GM19025 (cell line): ENCODE measurements around the gene PAX9.
A peak's percentile ranks its signal among the peaks of the same experiment; 100 is the strongest.

Experiments
- ATAC-seq: cut with Tn5 transposase; IDR thresholded peaks from one replicate; pipeline ENCODE4 v1.9.1; 2021; ENCODE audit warnings: mild to moderate bottlenecking, low read depth, moderate library complexity; ENCODE audit not compliant: unreplicated experiment

Gene PAX9

GRCh38 chr14:36661506-36662257 lies at the start of gene PAX9:
Gene PAX9 (plus strand): TSS chr14:36661860. CDS start chr14:36662090, 230 bp downstream.
- ATAC-seq, result peak; percentile 63

GRCh38 chr14:36617824-36618223 lies 43.8 kb upstream of the PAX9 start:
- ATAC-seq, result no peak

GRCh38 chr14:36618641-36619040 lies 43.0 kb upstream of the PAX9 start:
- ATAC-seq, result no peak

- no peak for ATAC-seq
Measured at GRCh38 chr14:36619131-36619530, 42.5 kb upstream of the PAX9 start.

- ATAC-seq, result no peak
Measured at GRCh38 chr14:36619853-36620252, 41.8 kb upstream of the PAX9 start.

- ATAC-seq, result no peak
Measured at GRCh38 chr14:36625014-36625413, 36.6 kb upstream of the PAX9 start.

GRCh38 chr14:36625436-36625835 lies 36.2 kb upstream of the PAX9 start:
- no peak for ATAC-seq

GRCh38 chr14:36626151-36626550 lies 35.5 kb upstream of the PAX9 start:
- ATAC-seq, result no peak

GRCh38 chr14:36627981-36628380 lies 33.7 kb upstream of the PAX9 start:
- no peak for ATAC-seq

- no peak for ATAC-seq
Measured at GRCh38 chr14:36633580-36633979, 28.1 kb upstream of the PAX9 start.

- ATAC-seq, result no peak
Measured at GRCh38 chr14:36646664-36647416, 14.8 kb upstream of the PAX9 start.

- no peak for ATAC-seq
Measured at GRCh38 chr14:36647417-36647823, 14.2 kb upstream of the PAX9 start.

GRCh38 chr14:36647824-36648753 lies 13.6 kb upstream of the PAX9 start:
- no peak for ATAC-seq

GRCh38 chr14:36649872-36650650 lies 11.6 kb upstream of the PAX9 start:
- no peak for ATAC-seq

GRCh38 chr14:36652542-36653201 lies 9.0 kb upstream of the PAX9 start:
- no peak for ATAC-seq

- no peak for ATAC-seq
Measured at GRCh38 chr14:36653413-36653812, 8.2 kb upstream of the PAX9 start.

- no peak for ATAC-seq
Measured at GRCh38 chr14:36653962-36654793, 7.5 kb upstream of the PAX9 start.

- ATAC-seq, result no peak
Measured at GRCh38 chr14:36654794-36655381, 6.8 kb upstream of the PAX9 start.
